HG03521 (cell line): ENCODE measurements around the gene TPPP3.

Source experiments
- ATAC-seq: cut with Tn5 transposase; IDR thresholded peaks from one replicate; pipeline ENCODE4 v1.9.1; 2021; ENCODE audit warnings: mild to moderate bottlenecking, moderate library complexity; ENCODE audit not compliant: unreplicated experiment

Gene TPPP3

GRCh38 chr16:67406111-67406971 is 13.0 kb upstream of the TPPP3 start:
- ATAC-seq = no peak

- ATAC-seq = no peak
Measured at GRCh38 chr16:67405336-67405735, 12.0 kb upstream of the TPPP3 start.

GRCh38 chr16:67404740-67405226 is 11.5 kb upstream of the TPPP3 start:
- ATAC-seq = no peak

- no peak for ATAC-seq
Measured at GRCh38 chr16:67403976-67404555, 10.8 kb upstream of the TPPP3 start.

GRCh38 chr16:67400901-67401300 is 7.6 kb upstream of the TPPP3 start:
- no peak for ATAC-seq

- no peak for ATAC-seq
Measured at GRCh38 chr16:67399749-67400704, 6.7 kb upstream of the TPPP3 start.

GRCh38 chr16:67399218-67399733 is 6.0 kb upstream of the TPPP3 start:
- no peak for ATAC-seq

GRCh38 chr16:67398546-67399217 is 5.4 kb upstream of the TPPP3 start:
- ATAC-seq = no peak

- no peak for ATAC-seq
Measured at GRCh38 chr16:67397812-67398545, 4.7 kb upstream of the TPPP3 start.

GRCh38 chr16:67397036-67397801 is 3.9 kb upstream of the TPPP3 start:
- no peak for ATAC-seq

GRCh38 chr16:67396159-67397035 is 3.1 kb upstream of the TPPP3 start:
- ATAC-seq = no peak

- no peak for ATAC-seq
Measured at GRCh38 chr16:67395458-67396158, 2.3 kb upstream of the TPPP3 start.

GRCh38 chr16:67395105-67395457 is 1.8 kb upstream of the TPPP3 start:
- no peak for ATAC-seq

GRCh38 chr16:67394155-67395104 is 1.1 kb upstream of the TPPP3 start:
- ATAC-seq = no peak

GRCh38 chr16:67393788-67394154 is 473 bp upstream of the TPPP3 start:
- no peak for ATAC-seq

- ATAC-seq = no peak
Measured at GRCh38 chr16:67392301-67393059, 818 bp downstream of the TPPP3 start.
